KMS-11 (cell line): ENCODE data around the gene C1orf216.
"Not testable (repeated sequence)": the region's sequence is repeated elsewhere in the genome, so short reads cannot be mapped to it uniquely, and the experiment has no call there.

ENCODE experiments used
- H2AFZ ChIP-seq: fragments of 200-600 bp; sonication (generic); 2 replicates; pipeline ENCODE4 v1.6.1; 2016; ENCODE audit warnings: antibody characterized with exemption, mixed run types, low read depth
- H3K27ac ChIP-seq: fragments of 200-600 bp; sonication (generic); 2 replicates; pipeline ENCODE4 v1.6.1; 2016; ENCODE audit warnings: mild to moderate bottlenecking, mixed run types
- H3K27me3 ChIP-seq: fragments of 200-600 bp; sonication (generic); 2 replicates; pipeline ENCODE4 v1.6.1; 2017; ENCODE audit warnings: mild to moderate bottlenecking, low read depth, mixed run types, moderate library complexity; ENCODE audit not compliant: insufficient read depth
- H3K36me3 ChIP-seq: fragments of 200-600 bp; sonication (generic); 2 replicates; pipeline ENCODE4 v1.6.1; 2017; ENCODE audit warnings: mild to moderate bottlenecking, mixed run types; ENCODE audit not compliant: insufficient read depth
- H3K4me1 ChIP-seq: fragments of 200-600 bp; sonication (generic); 2 replicates; pipeline ENCODE4 v1.6.1; 2016; ENCODE audit warnings: mild to moderate bottlenecking, low read depth, mixed run types; ENCODE audit not compliant: poor library complexity, severe bottlenecking
- H3K4me2 ChIP-seq: fragments of 200-600 bp; sonication (generic); 2 replicates; pipeline ENCODE4 v1.7.0; 2016; ENCODE audit warnings: mild to moderate bottlenecking, mixed run types
- H3K4me3 ChIP-seq: fragments of 200-600 bp; sonication (generic); IDR thresholded peaks from 2 replicates; pipeline ENCODE4 v1.6.1; 2017; ENCODE audit warnings: low read depth, low read length, mixed read lengths; ENCODE audit not compliant: insufficient read depth
- H3K79me2 ChIP-seq: fragments of 200-600 bp; sonication (generic); 2 replicates; pipeline ENCODE4 v1.6.1; 2016; ENCODE audit warnings: low read depth, mixed run types; ENCODE audit not compliant: insufficient read depth
- H3K9ac ChIP-seq: fragments of 200-600 bp; sonication (generic); 2 replicates; pipeline ENCODE4 v1.6.1; 2016; ENCODE audit warnings: mild to moderate bottlenecking, mixed run types
- H4K20me1 ChIP-seq: fragments of 200-600 bp; sonication (generic); 2 replicates; pipeline ENCODE4 v1.6.1; 2016; ENCODE audit warnings: mild to moderate bottlenecking, mixed run types; ENCODE audit not compliant: insufficient read depth
- TF ChIP-seq, protein P1 (sequence below): fragments of 200-600 bp; sonication (generic); conservative IDR thresholded peaks from 2 replicates; pipeline ENCODE4 v1.6.1; 2017; ENCODE audit warnings: low read depth, mild to moderate bottlenecking, antibody characterized with exemption, low read length, moderate library complexity, mixed read lengths

C1orf216 gene

GRCh38 chr1:35717911-35718476, 690 bp downstream of the C1orf216 start:
- no peaks in the 10 kb centered on the region for H4K20me1 ChIP-seq
- H3K27me3 ChIP-seq, result no peaks in the 10 kb centered on the region
- TF ChIP-seq, protein P1, sequence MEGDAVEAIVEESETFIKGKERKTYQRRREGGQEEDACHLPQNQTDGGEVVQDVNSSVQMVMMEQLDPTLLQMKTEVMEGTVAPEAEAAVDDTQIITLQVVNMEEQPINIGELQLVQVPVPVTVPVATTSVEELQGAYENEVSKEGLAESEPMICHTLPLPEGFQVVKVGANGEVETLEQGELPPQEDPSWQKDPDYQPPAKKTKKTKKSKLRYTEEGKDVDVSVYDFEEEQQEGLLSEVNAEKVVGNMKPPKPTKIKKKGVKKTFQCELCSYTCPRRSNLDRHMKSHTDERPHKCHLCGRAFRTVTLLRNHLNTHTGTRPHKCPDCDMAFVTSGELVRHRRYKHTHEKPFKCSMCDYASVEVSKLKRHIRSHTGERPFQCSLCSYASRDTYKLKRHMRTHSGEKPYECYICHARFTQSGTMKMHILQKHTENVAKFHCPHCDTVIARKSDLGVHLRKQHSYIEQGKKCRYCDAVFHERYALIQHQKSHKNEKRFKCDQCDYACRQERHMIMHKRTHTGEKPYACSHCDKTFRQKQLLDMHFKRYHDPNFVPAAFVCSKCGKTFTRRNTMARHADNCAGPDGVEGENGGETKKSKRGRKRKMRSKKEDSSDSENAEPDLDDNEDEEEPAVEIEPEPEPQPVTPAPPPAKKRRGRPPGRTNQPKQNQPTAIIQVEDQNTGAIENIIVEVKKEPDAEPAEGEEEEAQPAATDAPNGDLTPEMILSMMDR, result no peak
- H3K4me3 ChIP-seq, result peak overlapping the region; percentile 62
- peak overlapping the region; percentile 86 for H3K4me2 ChIP-seq
- H3K27ac ChIP-seq, result peak overlapping the region; percentile 81
- H3K79me2 ChIP-seq, result peaks cover 5% of the 10 kb centered on the region; the same call in 1 of the 2 replicates
- H2AFZ ChIP-seq, result peak overlapping the region; percentile 97
- no peaks in the 10 kb centered on the region for H3K36me3 ChIP-seq
- peak overlapping the region; percentile 93; the same call in 1 of the 2 replicates for H3K9ac ChIP-seq
- H3K4me1 ChIP-seq, result peaks cover 19% of the 10 kb centered on the region

DNA sequence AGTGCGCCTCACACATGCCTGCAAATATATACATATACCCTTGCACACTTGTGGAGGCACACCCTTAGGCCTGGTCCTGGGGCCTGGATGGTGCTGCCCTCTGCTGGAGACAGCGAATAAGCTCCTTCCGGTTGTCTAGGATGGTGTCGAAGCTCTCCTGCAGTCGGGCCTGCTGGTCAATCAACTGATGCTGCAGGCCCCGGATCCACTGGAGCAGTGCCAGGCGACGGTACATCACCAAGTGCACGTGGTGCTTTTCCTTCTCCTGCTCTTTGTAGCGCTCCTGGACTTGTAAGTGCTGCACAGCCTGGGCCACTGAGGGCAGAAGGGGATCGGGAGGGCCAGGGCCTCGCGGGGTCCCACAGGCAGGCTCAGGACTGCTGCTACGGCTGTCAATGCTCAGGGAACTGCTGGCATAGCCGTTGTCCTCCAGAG, 3.1 kb downstream of the C1orf216 start:
- Histone ChIP-seq H3K4me3 (no peak overlapping the region), H3K36me3 (no peaks in the 10 kb centered on the region), H3K27me3 (no peaks in the 10 kb centered on the region), H3K4me2 (no peak overlapping the region; the same call in 1 of the 2 replicates), H3K27ac (no peak overlapping the region), H3K4me1 (peaks cover 19% of the 10 kb centered on the region), H3K9ac (no peak overlapping the region), H4K20me1 (no peaks in the 10 kb centered on the region), H3K79me2 (peaks cover 5% of the 10 kb centered on the region; the same call in 1 of the 2 replicates), H2AFZ (no peak overlapping the region)
- TF ChIP-seq, protein P1, result peak; percentile 93

DNA sequence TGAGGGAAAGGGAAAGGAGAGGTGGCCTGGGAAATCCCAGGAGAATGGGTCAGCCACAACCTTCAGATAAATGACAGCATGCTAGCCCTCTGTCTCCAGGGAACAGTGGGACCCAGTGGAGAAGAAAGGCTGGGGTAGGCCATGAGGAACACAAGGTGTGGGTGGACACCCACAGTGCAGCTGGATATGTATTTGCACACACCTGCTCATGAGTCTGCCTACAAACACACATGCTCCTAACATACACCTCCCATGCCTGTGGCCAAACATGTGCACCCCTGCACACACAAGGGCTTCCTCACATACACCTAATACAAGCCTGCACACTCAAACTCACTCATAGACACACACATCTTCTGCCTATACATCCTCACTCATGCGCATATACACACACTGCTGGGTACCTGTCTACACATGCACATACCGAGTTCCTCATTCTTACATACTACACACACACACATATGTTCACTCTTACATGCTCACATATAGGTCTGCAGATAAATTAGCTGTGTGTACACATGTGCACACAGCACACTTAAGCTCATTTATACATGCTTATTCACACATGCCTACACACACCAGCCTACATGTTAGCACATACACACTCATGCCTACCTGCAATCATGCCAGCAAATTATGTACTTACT, 3.6 kb downstream of the C1orf216 start:
- Histone ChIP-seq H4K20me1 (no peaks in the 10 kb centered on the region), H3K27ac (no peak overlapping the region), H3K4me3 (no peak overlapping the region), H3K9ac (no peak overlapping the region), H3K4me2 (no peak overlapping the region; the same call in 1 of the 2 replicates), H3K79me2 (peaks cover 5% of the 10 kb centered on the region; the same call in 1 of the 2 replicates), H3K4me1 (peaks cover 19% of the 10 kb centered on the region), H2AFZ (no peak overlapping the region), H3K27me3 (no peaks in the 10 kb centered on the region), H3K36me3 (no peaks in the 10 kb centered on the region)
- TF ChIP-seq, protein P1, result no peak

GRCh38 chr1:35711098-35711497, 7.6 kb downstream of the C1orf216 start:
- H3K4me3 ChIP-seq, H3K27ac ChIP-seq, H3K4me2 ChIP-seq, H3K36me3 ChIP-seq, H3K4me1 ChIP-seq, H3K27me3 ChIP-seq, H4K20me1 ChIP-seq, H3K9ac ChIP-seq, H3K79me2 ChIP-seq, H2AFZ ChIP-seq: not testable (repeated sequence)

- Histone ChIP-seq H3K4me2 (no peak overlapping the region), H3K4me3 (no peak overlapping the region), H2AFZ (no peak overlapping the region), H3K4me1 (no peaks in the 10 kb centered on the region), H3K9ac (no peak overlapping the region), H3K27ac (no peak overlapping the region), H3K27me3 (no peaks in the 10 kb centered on the region), H3K79me2 (no peaks in the 10 kb centered on the region), H3K36me3 (no peaks in the 10 kb centered on the region), H4K20me1 (no peaks in the 10 kb centered on the region)
- TF ChIP-seq, protein P1, result no peak
Observed at GRCh38 chr1:35708952-35709351, 9.7 kb downstream of the C1orf216 start.
